ENCODE measurements around the gene TJP3.

Gene TJP3

DNA sequence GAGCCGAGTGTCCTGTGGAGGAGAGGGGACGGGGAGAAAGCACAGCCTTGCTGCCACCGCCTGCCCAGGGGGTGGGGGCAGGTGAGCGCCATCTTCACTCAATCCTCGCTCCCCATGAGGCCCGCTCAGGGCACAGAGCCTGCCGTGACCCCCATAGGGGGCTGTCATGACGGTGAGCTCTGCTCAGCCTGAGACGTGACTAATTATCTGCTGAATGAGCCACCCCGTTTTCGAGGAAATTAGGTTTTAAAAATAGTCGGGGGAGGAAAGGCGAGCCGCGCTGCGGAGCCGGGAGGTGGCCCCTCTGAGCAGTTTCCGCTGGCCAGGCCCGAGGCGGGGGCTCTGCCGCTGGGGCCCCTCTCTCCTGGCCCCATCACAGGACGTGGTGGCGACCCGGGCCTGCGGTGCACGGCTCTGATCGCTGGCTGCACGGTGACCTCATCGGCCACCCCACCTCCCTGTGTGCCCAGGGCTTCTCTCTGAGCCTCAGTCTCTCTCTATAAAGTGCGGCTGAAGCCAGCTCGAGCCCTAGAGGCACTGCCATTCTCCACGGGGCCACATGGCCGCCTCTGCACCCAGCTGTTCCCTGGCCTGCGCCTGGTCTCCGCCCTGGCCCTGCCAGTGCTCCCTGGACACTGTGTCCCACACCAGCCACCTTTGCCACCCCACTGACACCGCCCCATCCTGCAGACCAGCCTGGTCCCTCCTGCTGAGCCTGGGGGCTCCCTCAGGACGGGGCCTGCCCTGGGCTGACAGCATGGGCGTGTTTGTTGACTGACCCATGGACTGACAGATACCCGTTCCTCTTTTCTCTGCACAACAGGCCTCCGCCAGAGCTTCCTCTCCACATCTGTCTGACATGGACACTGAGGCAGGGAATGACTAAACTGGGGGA is 36.3 kb upstream of the TJP3 start:
- peak in 2 of 3 experiments; percentile 30 to 60 for DNase-seq (ENCODE audit: low read depth in 2 of 3, low spot score in 2 of 3)

GRCh38 chr19:3672575-3672948 is 35.6 kb upstream of the TJP3 start:
- no peak for DNase-seq (ENCODE audit: low read depth in 2 of 3, low spot score in 2 of 3)

- no peak for DNase-seq (ENCODE audit: low read depth in 2 of 3, low spot score in 2 of 3)
These were observed 35.2 kb upstream of the TJP3 start for GRCh38 chr19:3672993-3673392.

DNA sequence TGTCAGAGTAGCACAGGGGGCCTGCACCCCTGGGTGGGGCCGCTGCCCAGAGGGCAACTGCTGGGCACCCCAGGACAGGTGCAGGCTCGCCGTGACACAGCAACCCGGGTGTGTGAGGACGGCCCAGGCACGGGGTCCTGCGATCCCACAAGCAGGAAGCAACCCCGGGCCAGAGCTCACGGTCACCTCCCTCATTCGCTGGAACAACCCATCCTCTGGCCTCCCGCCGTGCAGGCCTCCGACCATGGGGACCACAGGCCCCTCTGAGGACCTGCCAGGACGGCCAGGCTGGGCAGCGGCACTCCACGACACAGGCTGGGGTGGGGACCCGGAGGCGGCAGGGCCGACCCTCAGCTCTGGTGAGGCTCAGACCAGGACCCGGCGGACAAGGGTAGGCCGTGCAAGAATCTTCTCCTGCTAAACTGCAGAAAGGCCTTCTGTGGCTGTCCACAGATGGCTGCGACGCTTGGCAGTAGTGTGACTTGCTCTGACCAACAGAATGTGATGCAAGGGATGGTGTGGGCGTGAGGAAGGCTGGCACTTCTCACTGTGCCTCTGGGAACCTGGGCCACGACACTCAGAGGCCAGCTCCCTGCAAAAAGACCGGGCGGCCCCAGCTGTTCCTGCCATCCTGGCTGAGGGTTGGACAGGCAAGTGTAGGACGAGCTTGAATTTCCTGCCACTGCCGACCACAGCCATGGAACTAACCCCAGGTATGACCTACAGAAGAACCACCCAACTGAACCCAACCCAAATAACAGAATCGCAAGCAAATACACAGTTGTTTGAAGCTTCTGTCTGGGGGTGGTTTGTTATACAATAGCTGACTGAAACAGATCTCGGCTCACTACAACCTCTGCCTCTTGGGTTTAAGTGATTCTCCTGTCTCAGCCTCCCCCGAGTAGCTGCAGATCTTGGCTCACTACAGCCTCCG is 34.4 kb upstream of the TJP3 start:
- no peak for DNase-seq (ENCODE audit: low read depth in 2 of 3, low spot score in 2 of 3)

- DNase-seq (ENCODE audit: low read depth in 2 of 3, low spot score in 2 of 3): no peak
These were observed 33.2 kb upstream of the TJP3 start for GRCh38 chr19:3674784-3675543.

DNA sequence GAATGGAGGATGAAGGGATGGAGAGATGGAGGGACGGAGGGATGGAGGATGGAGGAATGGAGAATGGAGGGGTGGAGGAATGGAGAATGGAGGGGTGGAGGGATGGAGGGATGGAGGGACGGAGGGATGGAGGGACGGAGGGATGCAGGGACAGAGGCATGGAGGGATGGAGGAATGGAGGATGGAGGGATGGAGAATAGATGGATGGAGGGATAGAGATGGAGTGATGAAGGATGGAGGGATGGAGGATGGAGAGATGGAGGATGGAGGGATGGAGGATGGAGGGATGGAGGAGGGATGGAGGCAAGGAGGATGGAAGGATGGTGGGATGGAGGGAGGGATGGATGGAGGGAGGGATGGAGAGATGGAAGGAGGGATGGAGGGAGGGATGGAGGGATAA is 30.0 kb upstream of the TJP3 start:
- DNase-seq (ENCODE audit: low read depth in 2 of 3, low spot score in 2 of 3): no peak

DNA sequence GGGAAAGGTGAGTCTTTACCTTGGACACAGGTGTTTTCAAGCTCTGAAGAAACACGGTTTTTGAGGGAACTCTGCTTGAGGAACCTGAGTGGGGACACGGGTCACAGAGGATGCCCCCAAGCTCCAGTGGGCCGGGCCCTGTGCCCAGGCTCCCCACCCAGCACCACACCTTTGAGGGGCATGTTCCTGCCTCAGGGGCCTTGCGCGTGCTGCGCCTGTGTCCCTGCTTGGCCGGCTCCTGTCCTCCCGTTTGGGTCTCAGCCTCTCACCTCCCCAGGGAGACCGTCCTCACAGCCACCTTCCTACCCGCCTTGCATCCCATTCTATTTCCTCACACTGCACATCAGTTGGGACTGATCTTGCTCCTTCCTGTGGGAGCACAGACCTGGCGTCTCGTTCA is 29.0 kb upstream of the TJP3 start:
- no peak for DNase-seq (ENCODE audit: low read depth in 2 of 3, low spot score in 2 of 3)

- no peak for DNase-seq (ENCODE audit: low read depth in 2 of 3, low spot score in 2 of 3)
These were observed 28.6 kb upstream of the TJP3 start for GRCh38 chr19:3679581-3679980.

- no peak for DNase-seq (ENCODE audit: low read depth in 2 of 3, low spot score in 2 of 3)
These were observed 27.2 kb upstream of the TJP3 start for GRCh38 chr19:3680939-3681338.

GRCh38 chr19:3682286-3682685 is 25.9 kb upstream of the TJP3 start:
- no peak for DNase-seq (ENCODE audit: low read depth in 2 of 3, low spot score in 2 of 3)

GRCh38 chr19:3682741-3683404 is 25.3 kb upstream of the TJP3 start:
- DNase-seq (ENCODE audit: low read depth in 2 of 3, low spot score in 2 of 3): no peak

DNA sequence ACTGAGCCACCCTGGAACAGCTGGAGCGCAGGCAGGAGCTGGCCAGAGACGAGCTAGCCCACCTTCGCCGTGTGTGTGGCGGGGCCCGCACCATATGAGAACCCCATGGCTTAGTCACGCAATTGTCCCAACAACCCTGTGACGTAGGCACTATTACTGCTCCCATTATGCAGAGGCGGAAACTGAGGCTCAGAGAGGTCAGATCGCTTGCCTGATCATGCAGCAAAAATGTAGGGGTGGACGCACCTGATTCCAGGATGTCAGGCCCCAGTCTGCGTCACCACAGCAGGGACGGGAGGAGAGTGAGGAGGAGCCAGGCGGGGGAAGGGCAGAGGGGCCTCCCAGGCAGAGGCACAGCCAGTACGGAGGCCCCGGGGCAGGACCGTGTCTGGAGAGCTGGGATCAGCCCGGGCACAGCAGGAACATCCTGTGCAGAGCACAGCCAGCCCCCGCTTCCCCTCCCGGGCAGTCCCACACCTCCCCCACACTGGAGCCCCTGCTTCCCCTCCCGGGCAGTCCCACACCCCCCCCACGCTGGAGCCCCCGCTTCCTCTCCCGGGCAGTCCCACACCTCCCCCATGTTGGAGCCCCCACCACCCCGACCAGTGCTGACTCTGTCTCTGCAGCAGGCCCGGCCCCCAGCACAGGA is 24.7 kb upstream of the TJP3 start:
- DNase-seq (ENCODE audit: low read depth in 2 of 3, low spot score in 2 of 3): no peak

DNA sequence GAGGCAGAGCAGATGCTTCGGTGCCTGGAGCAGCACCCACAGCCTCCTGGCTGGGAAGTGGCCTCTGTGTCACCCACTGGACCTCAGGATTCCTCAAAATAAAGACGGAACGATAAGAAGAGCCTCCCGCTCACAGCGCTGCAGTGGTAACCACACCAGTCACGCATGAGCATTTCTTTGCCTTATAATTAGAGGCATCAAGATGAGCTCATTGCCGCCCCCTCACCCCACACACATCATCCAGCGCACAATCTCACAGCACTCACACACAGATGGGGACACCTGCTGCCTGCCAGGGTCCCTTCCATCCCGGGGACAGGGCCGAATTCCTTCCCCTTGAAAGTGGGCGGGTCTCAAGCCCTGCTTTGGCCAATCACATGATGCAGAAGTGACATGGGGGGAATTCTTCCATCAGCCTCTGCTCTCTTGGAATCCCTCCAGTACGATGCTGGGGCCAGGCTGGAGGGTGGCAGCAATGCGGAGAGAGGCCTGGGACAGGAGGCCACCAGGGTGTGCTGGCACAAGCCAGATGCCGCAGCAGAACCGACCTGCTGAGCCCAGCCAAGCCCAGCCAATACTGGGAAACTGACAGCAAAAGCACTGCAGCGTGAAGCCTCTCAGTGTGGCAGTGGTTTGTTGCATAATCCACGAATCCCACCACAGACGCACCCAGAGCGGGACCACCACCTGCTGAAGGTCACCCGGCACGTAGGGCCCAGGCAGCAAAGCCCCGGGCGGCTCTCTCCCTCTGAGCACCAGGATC is 23.9 kb upstream of the TJP3 start:
- no peak for DNase-seq (ENCODE audit: low read depth in 2 of 3, low spot score in 2 of 3)

GRCh38 chr19:3684817-3685410 is 23.3 kb upstream of the TJP3 start:
- DNase-seq (ENCODE audit: low read depth in 2 of 3, low spot score in 2 of 3): no peak

DNA sequence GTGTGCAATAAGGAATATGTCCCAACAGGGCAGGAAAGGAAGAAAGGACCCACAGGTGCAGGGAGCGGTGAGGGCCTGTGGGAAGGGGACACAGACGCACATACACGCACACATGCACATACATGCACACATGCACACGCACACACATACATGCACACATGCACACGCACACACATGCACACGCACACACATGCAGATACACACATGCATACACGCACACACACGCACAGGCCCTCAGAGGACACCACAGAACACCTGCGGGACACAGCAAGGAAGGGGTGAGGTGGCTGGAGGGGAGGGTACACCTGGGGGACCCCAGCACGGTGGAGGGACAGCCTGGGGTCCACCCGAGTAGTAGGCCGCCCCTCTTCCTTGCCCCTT is 20.8 kb upstream of the TJP3 start:
- DNase-seq (ENCODE audit: low read depth in 2 of 3, low spot score in 2 of 3): no peak

DNA sequence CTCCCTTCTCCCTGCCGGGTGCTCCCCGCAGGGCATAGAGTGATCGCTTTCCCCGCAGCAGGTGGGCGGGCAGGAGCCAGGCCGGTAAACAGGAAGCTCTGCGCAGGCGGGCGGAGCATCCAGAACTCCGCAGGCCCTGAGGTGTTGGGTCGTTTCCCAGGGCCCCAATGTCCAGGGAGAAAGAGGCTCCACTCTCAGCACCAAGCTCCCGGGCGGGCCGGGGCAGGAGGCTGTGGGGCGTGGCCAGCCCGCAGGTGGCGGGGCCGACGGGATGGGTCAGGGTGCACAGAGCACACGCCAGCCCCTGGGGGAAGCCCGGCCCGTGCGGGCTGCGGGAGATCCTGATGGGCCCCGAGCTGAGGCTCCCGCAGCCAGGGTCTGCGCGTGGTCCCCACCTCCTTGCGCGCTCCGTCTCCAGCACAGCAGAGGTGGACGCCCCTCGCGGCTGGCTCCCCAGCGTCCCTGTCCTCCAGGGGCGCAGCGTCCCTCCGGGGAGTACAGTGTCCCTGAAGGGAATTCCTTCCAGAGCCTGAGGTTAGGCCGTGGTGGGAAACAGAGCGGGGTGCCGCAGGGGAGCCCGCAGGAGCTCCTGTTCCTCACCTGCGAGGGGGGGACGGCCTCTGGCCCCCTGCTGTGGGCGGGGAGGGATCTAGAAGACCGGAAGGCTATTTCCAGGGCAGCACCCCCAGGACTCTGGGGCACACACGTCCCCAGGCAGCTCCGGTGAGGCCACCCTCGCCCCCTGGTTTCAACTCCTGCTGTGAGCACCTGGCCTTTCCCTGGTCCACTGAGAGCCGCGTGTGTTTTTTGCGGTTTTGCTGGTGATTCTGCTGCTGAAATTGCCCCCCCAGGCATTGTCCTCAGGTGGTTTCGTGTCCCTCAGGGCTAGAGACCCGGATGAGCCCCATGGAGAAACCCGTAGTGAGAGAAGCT is 20.1 kb upstream of the TJP3 start:
- no peak for DNase-seq (ENCODE audit: low read depth in 2 of 3, low spot score in 2 of 3)

- DNase-seq (ENCODE audit: low read depth in 2 of 3, low spot score in 2 of 3): no peak
These were observed 17.4 kb upstream of the TJP3 start for GRCh38 chr19:3690551-3691371.
